Measurements from ENCODE around the gene HAO1. TPM values are rescaled to one million over a fixed set of nuclear protein-coding genes. Genes with fewer than 3 reads are reported as not detected.

HAO1 gene
- total RNA-seq, 2 experiments from 2014 or later, result not detected

GRCh38 chr20:7977709-7978108, 37.5 kb upstream of the HAO1 start:
- no peak for TF ChIP-seq CTCF (IDR thresholded peaks at IDR 0.05)
- Mint-ChIP-seq H3K27me3 (no peaks in the 10 kb centered on the region), H3K4me1 (ENCODE audit: low read depth) (peaks cover 15% of the 10 kb centered on the region), H3K27ac (no peak overlapping the region), H3K4me3 (no peak overlapping the region), H3K36me3 (ENCODE audit: low read depth) (peaks cover 29% of the 10 kb centered on the region), H3K9me3 (no peaks in the 10 kb centered on the region)
- ATAC-seq (ENCODE audit: poor library complexity) (no peak), DNase-seq (no peak)
- CTCF ChIA-PET, result no interaction called here
- Histone ChIP-seq H3K36me3 (ENCODE audit: insufficient read depth, low read length) (peaks cover 20% of the 10 kb centered on the region), H3K4me3 (ENCODE audit: low read length) (no peak overlapping the region), H3K27ac (ENCODE audit: low read depth in 1 of 2, low read length in 2 of 2) (no peak overlapping the region), H3K9me3 (ENCODE audit: control insufficient read depth in 1 of 2, insufficient read depth in 1 of 2, low read length in 2 of 2) (no peaks in the 10 kb centered on the region), H3K27me3 (ENCODE audit: control insufficient read depth in 1 of 2, insufficient read depth in 2 of 2, low read length in 2 of 2) (no peaks in the 10 kb centered on the region), H3K4me1 (ENCODE audit: insufficient read depth, low read length) (no peaks in the 10 kb centered on the region)
- intact Hi-C loops (cut with DNase I, micrococcal nuclease), result no loop called here
- POLR2A ChIA-PET, result no interaction called here

- Histone ChIP-seq H3K27me3 (ENCODE audit: control insufficient read depth in 1 of 2, insufficient read depth in 2 of 2, low read length in 2 of 2) (no peaks in the 10 kb centered on the region), H3K4me3 (ENCODE audit: low read length) (no peak overlapping the region), H3K4me1 (ENCODE audit: insufficient read depth, low read length) (no peaks in the 10 kb centered on the region), H3K9me3 (ENCODE audit: control insufficient read depth in 1 of 2, insufficient read depth in 1 of 2, low read length in 2 of 2) (no peaks in the 10 kb centered on the region), H3K36me3 (ENCODE audit: insufficient read depth, low read length) (peaks cover 5% of the 10 kb centered on the region), H3K27ac (ENCODE audit: low read depth in 1 of 2, low read length in 2 of 2) (no peak overlapping the region)
- TF ChIP-seq CTCF (IDR thresholded peaks at IDR 0.05), result no peak
- ChIA-PET CTCF (no interaction called here), POLR2A (no interaction called here)
- Mint-ChIP-seq H3K4me3 (no peak overlapping the region), H3K9me3 (no peaks in the 10 kb centered on the region), H3K27ac (no peak overlapping the region), H3K4me1 (ENCODE audit: low read depth) (peaks cover 8% of the 10 kb centered on the region), H3K36me3 (ENCODE audit: low read depth) (peaks cover 12% of the 10 kb centered on the region), H3K27me3 (no peaks in the 10 kb centered on the region)
- ATAC-seq (ENCODE audit: poor library complexity) (no peak), DNase-seq (no peak)
- intact Hi-C loops (cut with DNase I, micrococcal nuclease), result no loop called here
Measured at GRCh38 chr20:7975851-7976414, 35.7 kb upstream of the HAO1 start.

- Mint-ChIP-seq H3K4me1 (ENCODE audit: low read depth) (no peaks in the 10 kb centered on the region), H3K4me3 (no peak overlapping the region), H3K36me3 (ENCODE audit: low read depth) (peaks cover 1% of the 10 kb centered on the region), H3K27ac (no peak overlapping the region), H3K9me3 (no peaks in the 10 kb centered on the region), H3K27me3 (peaks cover 4% of the 10 kb centered on the region)
- CTCF ChIA-PET, result interaction anchor here (1.4 kb wide), 1 partner anchor 10 kb away, joined by 5 read pairs; no protein-coding TSS in a partner anchor
- no peak overlapping the region for H3K4me3 ChIP-seq (ENCODE audit: low read length)
- no peaks in the 10 kb centered on the region for H3K4me1 ChIP-seq (ENCODE audit: insufficient read depth, low read length)
- no peak for TF ChIP-seq CTCF (IDR thresholded peaks at IDR 0.05)
- H3K27me3 ChIP-seq (ENCODE audit: control insufficient read depth in 1 of 2, insufficient read depth in 2 of 2, low read length in 2 of 2), result no peaks in the 10 kb centered on the region
- DNase-seq (no peak), ATAC-seq (ENCODE audit: poor library complexity) (no peak)
- POLR2A ChIA-PET, result no interaction called here
- no peaks in the 10 kb centered on the region for H3K9me3 ChIP-seq (ENCODE audit: control insufficient read depth in 1 of 2, insufficient read depth in 1 of 2, low read length in 2 of 2)
- intact Hi-C loops (cut with DNase I, micrococcal nuclease), result no loop called here
- peaks cover 1% of the 10 kb centered on the region for H3K36me3 ChIP-seq (ENCODE audit: insufficient read depth, low read length)
- H3K27ac ChIP-seq (ENCODE audit: low read depth in 1 of 2, low read length in 2 of 2), result no peak overlapping the region
Measured at GRCh38 chr20:7974785-7975435, 34.7 kb upstream of the HAO1 start.
